ENCODE results near the gene UCP2. TPM values are rescaled to one million over a fixed set of nuclear protein-coding genes. Genes with fewer than 3 reads are reported as not detected.
A peak's percentile ranks its signal among the peaks of the same experiment; 100 is the strongest.
"Not testable (repeated sequence)": the region's sequence is repeated elsewhere in the genome, so short reads cannot be mapped to it uniquely, and the experiment has no call there.

Gene UCP2
- total and polyA plus RNA-seq, 11 donors = 11.9 to 170 (median 19.7) TPM

- Histone ChIP-seq H3K4me1 (peaks cover 0 to 16% (median 0%) of the 10 kb centered on the region in 12 donors), H3K9me3 (no peaks in the 10 kb centered on the region), H3K27me3 (no peaks in the 10 kb centered on the region), H3K36me3 (no peaks in the 10 kb centered on the region), H3K4me3 (no peak overlapping the region), H3K27ac (peak overlapping the region in 1 of 12 donors; percentile 79)
- intact Hi-C loops (cut with DNase I) = no loop called here
- 69 to 77% (median 71%) methylated on average over 2 of the region's 2 CpGs for WGBS, 4 donors
- ATAC-seq (peak in 2 of 4 donors; percentile 14 to 74), DNase-seq (no peak)
- no peak for TF ChIP-seq POLR2A (IDR thresholded peaks at IDR 0.05)
Measured at GRCh38 chr11:73995247-73995646, 12.6 kb upstream of the UCP2 start.

- H3K27me3 ChIP-seq = no peaks in the 10 kb centered on the region
- no peak overlapping the region for H3K27ac ChIP-seq
- H3K9me3 ChIP-seq = no peaks in the 10 kb centered on the region
- no peak overlapping the region for H3K4me3 ChIP-seq
- ATAC-seq (no peak), DNase-seq (no peak)
- intact Hi-C loops (cut with DNase I) = no loop called here
- WGBS, 4 donors = 85 to 93% (median 91%) methylated on average over 6 of the region's 6 CpGs
- H3K36me3 ChIP-seq = no peaks in the 10 kb centered on the region
- H3K4me1 ChIP-seq = peaks cover 0 to 16% (median 0%) of the 10 kb centered on the region in 12 donors
- TF ChIP-seq POLR2A (IDR thresholded peaks at IDR 0.05) (no peak), CTCF (IDR thresholded peaks at IDR 0.05) (no peak)
Measured at GRCh38 chr11:73991471-73992006, 8.9 kb upstream of the UCP2 start.

GRCh38 chr11:73990730-73991129 is 8.1 kb upstream of the UCP2 start:
- no peaks in the 10 kb centered on the region for H3K27me3 ChIP-seq
- H3K4me3 ChIP-seq = no peak overlapping the region
- no peak for TF ChIP-seq CTCF (IDR thresholded peaks at IDR 0.05)
- TF ChIP-seq POLR2A (IDR thresholded peaks at IDR 0.05) = no peak
- DNase-seq = no peak
- WGBS, 4 donors = 77 to 91% (median 83%) methylated on average over 2 of the region's 2 CpGs
- intact Hi-C loops (cut with DNase I) = no loop called here
- H3K9me3 ChIP-seq = no peaks in the 10 kb centered on the region
- H3K36me3 ChIP-seq = no peaks in the 10 kb centered on the region
- peaks cover 0 to 11% (median 0%) of the 10 kb centered on the region in 12 donors for H3K4me1 ChIP-seq
- ATAC-seq = no peak
- no peak overlapping the region for H3K27ac ChIP-seq

- no peak overlapping the region for H3K4me3 ChIP-seq
- intact Hi-C loops (cut with DNase I) = loop anchor here in 1 of 10 donors (10.0 kb wide), 1 partner anchor 186 kb away; the partner anchor contains the start of genes C2CD3 and PPME1
- 94 to 96% (median 95%) methylated on average over 6 of the region's 6 CpGs for WGBS, 4 donors
- TF ChIP-seq POLR2A (IDR thresholded peaks at IDR 0.05) (no peak), CTCF (IDR thresholded peaks at IDR 0.05) (no peak)
- H3K36me3 ChIP-seq = no peaks in the 10 kb centered on the region
- no peaks in the 10 kb centered on the region for H3K9me3 ChIP-seq
- H3K27ac ChIP-seq = no peak overlapping the region
- no peak for ATAC-seq
- DNase-seq = no peak
- H3K4me1 ChIP-seq = peaks cover 0 to 5% (median 1%) of the 10 kb centered on the region in 12 donors
- H3K27me3 ChIP-seq = no peaks in the 10 kb centered on the region
Measured at GRCh38 chr11:73989156-73989555, 6.5 kb upstream of the UCP2 start.

- intact Hi-C loops (cut with DNase I) = loop anchor here in 1 of 10 donors (10.0 kb wide), 1 partner anchor 187 kb away; the partner anchor contains the start of genes C2CD3 and PPME1
- WGBS, 4 donors = 85 to 91% (median 89%) methylated on average over 7 of the region's 7 CpGs
- ATAC-seq (no peak), DNase-seq (no peak)
- Histone ChIP-seq H3K4me1 (peaks cover 0 to 13% (median 9%) of the 10 kb centered on the region in 12 donors), H3K27ac (no peak overlapping the region), H3K27me3 (no peaks in the 10 kb centered on the region), H3K9me3 (no peaks in the 10 kb centered on the region), H3K36me3 (no peaks in the 10 kb centered on the region), H3K4me3 (no peak overlapping the region)
- TF ChIP-seq CTCF (IDR thresholded peaks at IDR 0.05) (no peak), POLR2A (IDR thresholded peaks at IDR 0.05) (no peak)
Measured at GRCh38 chr11:73988227-73988626, 5.6 kb upstream of the UCP2 start.

GRCh38 chr11:73985661-73986060 is 3.0 kb upstream of the UCP2 start:
- ATAC-seq, H3K4me3 ChIP-seq, H3K27ac ChIP-seq, DNase-seq, H3K27me3 ChIP-seq, H3K9me3 ChIP-seq, H3K36me3 ChIP-seq: not testable (repeated sequence)
- 94 to 96% (median 95%) methylated on average over 4 of the region's 4 CpGs for WGBS, 4 donors
- H3K4me1 ChIP-seq = peaks cover 0 to 30% (median 13%) of the 10 kb centered on the region in 12 donors
- intact Hi-C loops (cut with DNase I) = loop anchor here in 1 of 10 donors (10.0 kb wide), 1 partner anchor 189 kb away; the partner anchor contains the start of genes C2CD3 and PPME1

Data from heart left ventricle (tissue), 16 donors.